Prostate gland (tissue), 2 donors: ENCODE results near the gene KYAT1. TPM values are rescaled to one million over a fixed set of nuclear protein-coding genes. Genes with fewer than 3 reads are reported as not detected.
A peak's percentile ranks its signal among the peaks of the same experiment; 100 is the strongest.

Experiments used
- DNase-seq: peaks from one replicate; pipeline ENCODE4 v3.0.0-alpha.2; 2019; ENCODE audit warnings: low spot score
- H3K27ac ChIP-seq, 2 donors: fragments of 200-600 bp; sonication (generic); 2 replicates each; pipeline ENCODE4 v1.5.1; 2017 to 2019
- H3K27me3 ChIP-seq: fragments of 200-600 bp; sonication (generic); replicated peaks from 2 replicates; pipeline ENCODE4 v1.5.1; 2019; ENCODE audit not compliant: insufficient read depth
- H3K36me3 ChIP-seq, 2 donors: fragments of 200-600 bp; sonication (generic); 1 replicate in 1 of 2; 2 replicates in 1 of 2; pipeline versions ENCODE4 v1.5.1 to v1.8.1; 2017 to 2019
- H3K4me1 ChIP-seq: fragments of 200-600 bp; sonication (generic); replicated peaks from 2 replicates; pipeline ENCODE4 v1.5.1; 2019
- H3K4me3 ChIP-seq, 2 donors: fragments of 200-600 bp; sonication (generic); 2 replicates each; pipeline ENCODE4 v1.5.1; 2017 to 2019
- H3K9me3 ChIP-seq: fragments of 200-600 bp; sonication (generic); 2 replicates; pipeline ENCODE4 v1.5.1; 2017
- POLR2A ChIP-seq: fragments of 450-650 bp; IDR thresholded peaks from one replicate; pipeline ENCODE4 v1.6.1; 2016; ENCODE audit warnings: antibody characterized with exemption, mild to moderate bottlenecking
- POLR2AphosphoS5 ChIP-seq: sonication (generic); formaldehyde crosslinking; IDR thresholded peaks from one replicate; pipeline ENCODE4 v1.6.1; 2017; ENCODE audit warnings: antibody characterized with exemption
- WGBS: methylation state at CpG from one replicate; pipeline ENCODE4 v1.1.5; 2018; 5-methylcytosine and 5-hydroxymethylcytosine counted together
- intact Hi-C: fragments of 100-400 bp; cut with DNase I; formaldehyde crosslinking; loops from one replicate; pipeline ENCODE4 v1.14.2; 2022
- total RNA-seq, 2 donors: library from RNA; depleted of rRNA; stranded (reverse); fragments of >200 nt; gene quantifications; one replicate each; pipeline ENCODE4 v1.1.0, GENCODE V29; 2016
- TF ChIP-seq, protein P1 (sequence below), 4 experiments: fragments of 200-600 bp in 2 of 4; fragments of 450-650 bp in 2 of 4; sonication (generic) in 2 of 4; IDR thresholded peaks; 1 replicate in 3 of 4; 2 replicates in 1 of 4; pipeline ENCODE4 v1.5.1; 2016 to 2019; ENCODE audit warnings: antibody characterized with exemption in 4 of 4, mild to moderate bottlenecking in 2 of 4, moderate library complexity in 2 of 4

Gene KYAT1
- total RNA-seq, 2 donors from 2014 or later = 13.1 to 24.1 TPM

DNA sequence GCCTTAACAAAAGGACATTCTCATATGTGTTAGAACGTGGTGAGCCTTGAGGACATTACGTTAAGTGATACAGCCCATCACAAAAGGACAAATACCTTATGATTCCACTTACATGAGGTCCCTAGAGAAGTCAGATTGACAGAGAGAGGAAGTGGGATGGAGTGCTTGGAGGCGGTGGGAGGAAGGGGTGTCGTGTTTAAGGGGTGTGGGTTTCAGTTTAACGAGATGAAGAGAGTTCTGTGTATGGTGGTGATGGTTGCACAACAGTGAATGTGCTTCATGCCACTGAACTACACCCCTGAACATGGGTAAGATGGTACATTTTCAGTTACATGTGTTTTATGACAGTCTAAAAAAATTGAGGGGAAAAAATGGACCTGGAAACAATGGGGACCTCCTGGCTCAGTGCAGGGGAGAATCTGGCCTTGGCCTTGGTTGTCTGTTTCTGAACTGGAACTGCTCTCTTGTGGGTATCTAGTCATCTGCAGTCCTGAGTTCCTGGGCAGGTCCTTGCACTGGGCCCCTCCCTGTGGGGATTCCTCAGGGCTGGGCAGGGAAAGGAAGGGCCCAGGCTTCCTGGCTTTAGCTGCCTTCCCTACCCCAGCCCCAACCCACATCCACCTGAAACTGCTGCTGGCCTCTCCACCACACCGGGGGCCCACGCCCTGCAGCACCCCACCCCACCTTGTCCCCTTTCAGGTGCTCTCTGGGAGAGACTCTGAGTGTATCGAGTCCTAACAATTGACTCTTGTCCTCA is 18.0 kb upstream of the KYAT1 start:
- DNase-seq = no peak

DNA sequence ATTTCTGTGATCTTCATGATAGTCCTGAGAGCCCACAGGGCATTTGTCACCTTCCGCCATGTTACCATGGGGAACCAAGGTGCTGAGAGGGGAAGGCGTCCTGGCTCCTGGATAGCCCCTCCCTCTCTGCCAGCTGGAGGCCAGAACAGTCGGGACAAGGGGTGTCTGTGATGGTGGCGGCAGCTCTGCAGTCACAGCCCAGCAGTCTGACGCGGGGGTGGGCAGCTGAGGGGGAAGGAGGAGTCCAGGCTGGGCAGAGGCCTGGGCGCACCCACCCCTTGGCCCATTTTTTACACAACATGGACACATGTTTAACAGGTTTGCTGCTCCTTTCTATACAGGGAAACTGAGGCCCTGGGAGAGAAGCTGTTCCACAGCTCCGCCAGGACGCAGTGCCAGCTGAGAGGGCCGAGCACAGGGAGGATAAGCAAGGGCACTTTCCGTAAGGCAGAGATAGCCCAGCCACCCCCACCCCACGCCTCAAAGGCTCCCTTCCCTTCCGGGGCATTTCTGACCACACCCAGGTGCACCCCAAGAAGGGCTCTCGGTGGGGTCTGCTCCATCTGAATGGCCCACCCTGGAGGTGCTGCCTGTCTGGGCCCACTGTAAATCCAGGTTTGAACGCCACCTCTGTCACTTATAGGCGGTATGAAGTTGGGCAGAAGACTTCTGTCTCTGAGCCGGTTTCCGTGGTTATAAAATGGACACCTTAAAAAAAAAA is 17.3 kb upstream of the KYAT1 start:
- H3K36me3 ChIP-seq = no peaks in the 10 kb centered on the region
- H3K4me3 ChIP-seq = no peak overlapping the region
- H3K4me1 ChIP-seq = peaks cover 4% of the 10 kb centered on the region
- DNase-seq = no peak
- H3K27me3 ChIP-seq = no peaks in the 10 kb centered on the region
- WGBS = 74% methylated on average over 18 of the region's 18 CpGs
- H3K9me3 ChIP-seq = no peaks in the 10 kb centered on the region
- peak overlapping the region; percentile 51 to 63 for H3K27ac ChIP-seq
- TF ChIP-seq, protein P1, sequence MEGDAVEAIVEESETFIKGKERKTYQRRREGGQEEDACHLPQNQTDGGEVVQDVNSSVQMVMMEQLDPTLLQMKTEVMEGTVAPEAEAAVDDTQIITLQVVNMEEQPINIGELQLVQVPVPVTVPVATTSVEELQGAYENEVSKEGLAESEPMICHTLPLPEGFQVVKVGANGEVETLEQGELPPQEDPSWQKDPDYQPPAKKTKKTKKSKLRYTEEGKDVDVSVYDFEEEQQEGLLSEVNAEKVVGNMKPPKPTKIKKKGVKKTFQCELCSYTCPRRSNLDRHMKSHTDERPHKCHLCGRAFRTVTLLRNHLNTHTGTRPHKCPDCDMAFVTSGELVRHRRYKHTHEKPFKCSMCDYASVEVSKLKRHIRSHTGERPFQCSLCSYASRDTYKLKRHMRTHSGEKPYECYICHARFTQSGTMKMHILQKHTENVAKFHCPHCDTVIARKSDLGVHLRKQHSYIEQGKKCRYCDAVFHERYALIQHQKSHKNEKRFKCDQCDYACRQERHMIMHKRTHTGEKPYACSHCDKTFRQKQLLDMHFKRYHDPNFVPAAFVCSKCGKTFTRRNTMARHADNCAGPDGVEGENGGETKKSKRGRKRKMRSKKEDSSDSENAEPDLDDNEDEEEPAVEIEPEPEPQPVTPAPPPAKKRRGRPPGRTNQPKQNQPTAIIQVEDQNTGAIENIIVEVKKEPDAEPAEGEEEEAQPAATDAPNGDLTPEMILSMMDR (IDR thresholded peaks at IDR 0.05) = no peak
- TF ChIP-seq POLR2AphosphoS5 (no peak), POLR2A (no peak)
- intact Hi-C loops = no loop called here

More for the DNA sequence above, 18.0 kb upstream of the KYAT1 start:
- intact Hi-C loops = no loop called here
- Histone ChIP-seq H3K9me3 (no peaks in the 10 kb centered on the region), H3K27me3 (no peaks in the 10 kb centered on the region), H3K4me1 (peaks cover 4% of the 10 kb centered on the region), H3K4me3 (no peak overlapping the region), H3K27ac (peak overlapping the region; percentile 51 to 63), H3K36me3 (no peaks in the 10 kb centered on the region)
- 49% methylated on average over 8 of the region's 8 CpGs for WGBS
- TF ChIP-seq POLR2A (no peak), POLR2AphosphoS5 (peak; percentile 19)

DNA sequence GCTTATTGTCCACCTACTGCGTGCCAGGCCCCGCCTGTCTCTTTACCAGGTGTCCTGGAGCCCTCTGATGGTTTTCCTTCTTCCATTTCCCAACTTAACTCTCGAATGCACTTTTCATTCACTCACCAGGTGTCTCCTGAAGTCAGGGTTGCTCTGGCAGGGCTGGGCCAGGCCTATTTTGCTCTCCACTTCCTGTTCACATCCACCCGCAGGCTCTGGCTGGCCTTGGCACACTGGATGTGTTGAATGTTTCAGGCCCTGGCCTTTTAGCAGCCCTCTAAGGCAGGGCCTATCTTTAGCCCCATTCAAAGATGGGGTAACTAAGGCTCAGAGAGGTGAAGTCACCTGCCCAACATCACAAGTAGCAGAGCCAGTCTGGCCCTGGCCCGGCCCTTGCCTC is 16.6 kb upstream of the KYAT1 start:
- no peak for DNase-seq
- no peaks in the 10 kb centered on the region for H3K9me3 ChIP-seq
- intact Hi-C loops = no loop called here
- 84% methylated on average over 5 of the region's 5 CpGs for WGBS
- H3K27ac ChIP-seq = peak overlapping the region; percentile 51 to 63
- H3K36me3 ChIP-seq = no peaks in the 10 kb centered on the region
- no peaks in the 10 kb centered on the region for H3K27me3 ChIP-seq
- no peak for TF ChIP-seq POLR2AphosphoS5
- TF ChIP-seq, protein P1 (IDR thresholded peaks at IDR 0.05) = no peak
- no peak for TF ChIP-seq POLR2A
- H3K4me1 ChIP-seq = peaks cover 4% of the 10 kb centered on the region
- H3K4me3 ChIP-seq = no peak overlapping the region

DNA sequence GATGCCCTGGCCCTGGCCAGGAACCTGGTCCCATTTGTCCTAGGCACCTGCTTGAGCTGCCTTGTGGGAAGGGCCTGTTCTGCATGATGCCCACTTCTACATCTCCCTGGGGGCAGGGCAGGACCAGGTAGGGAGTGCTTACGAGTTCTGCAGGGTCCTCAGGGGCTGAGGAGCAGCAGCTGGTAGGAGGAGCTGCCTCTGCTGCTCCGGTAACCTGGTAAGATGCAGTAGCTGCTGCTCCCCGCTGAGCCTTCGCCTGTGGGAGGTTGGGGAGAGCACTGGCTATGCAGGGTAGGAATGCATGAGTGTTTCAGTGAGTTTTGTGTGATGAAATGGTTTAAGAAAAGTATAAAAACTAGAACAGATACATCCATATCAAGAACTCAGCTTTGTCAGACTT is 13.8 kb upstream of the KYAT1 start:
- no peak overlapping the region for H3K4me3 ChIP-seq
- no peaks in the 10 kb centered on the region for H3K36me3 ChIP-seq
- no peaks in the 10 kb centered on the region for H3K27me3 ChIP-seq
- no peak for DNase-seq
- WGBS = 46% methylated on average over 3 of the region's 4 CpGs
- peaks cover 13% of the 10 kb centered on the region for H3K4me1 ChIP-seq
- intact Hi-C loops = no loop called here
- H3K27ac ChIP-seq = peak overlapping the region in 1 of 2 donors; percentile 9
- TF ChIP-seq POLR2A (no peak), POLR2AphosphoS5 (no peak)
- TF ChIP-seq, protein P1 (IDR thresholded peaks at IDR 0.05) = no peak
- H3K9me3 ChIP-seq = no peaks in the 10 kb centered on the region

DNA sequence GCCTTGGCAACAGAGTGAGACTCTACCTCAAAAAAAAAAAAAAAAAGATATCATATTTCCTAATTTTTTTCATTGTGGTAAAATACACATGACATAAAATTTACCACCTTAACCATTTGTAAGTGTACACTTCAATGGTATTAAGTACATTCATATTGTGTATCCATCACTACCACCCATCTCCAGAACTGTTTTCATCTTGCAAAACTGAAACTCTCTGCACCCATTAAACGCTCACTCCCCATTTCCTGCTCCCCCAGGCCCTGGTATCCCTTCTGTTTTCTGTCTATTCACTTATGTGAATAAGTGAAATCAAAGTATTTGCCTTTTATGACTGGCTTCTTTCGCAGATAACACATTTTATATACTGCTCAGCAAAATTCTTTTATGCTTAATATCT is 13.0 kb upstream of the KYAT1 start:
- DNase-seq = no peak
- Histone ChIP-seq H3K9me3 (no peaks in the 10 kb centered on the region), H3K27me3 (no peaks in the 10 kb centered on the region), H3K36me3 (no peaks in the 10 kb centered on the region), H3K4me3 (no peak overlapping the region), H3K27ac (no peak overlapping the region), H3K4me1 (peaks cover 18% of the 10 kb centered on the region)
- 65% methylated on average over 2 of the region's 2 CpGs for WGBS
- TF ChIP-seq POLR2AphosphoS5 = no peak
- TF ChIP-seq, protein P1 (IDR thresholded peaks at IDR 0.05) = no peak
- intact Hi-C loops = no loop called here
